Prostate gland (tissue), 2 donors: ENCODE measurements around the gene MAMSTR.

Experiments
- CTCF ChIP-seq, 4 experiments: fragments of 200-600 bp in 2 of 4; fragments of 450-650 bp in 2 of 4; sonication (generic) in 2 of 4; IDR thresholded peaks; 1 replicate in 3 of 4; 2 replicates in 1 of 4; pipeline ENCODE4 v1.5.1; 2016 to 2019; ENCODE audit warnings: antibody characterized with exemption in 4 of 4, mild to moderate bottlenecking in 2 of 4, moderate library complexity in 2 of 4
- POLR2A ChIP-seq: fragments of 450-650 bp; IDR thresholded peaks from one replicate; pipeline ENCODE4 v1.6.1; 2016; ENCODE audit warnings: antibody characterized with exemption, mild to moderate bottlenecking

- TF ChIP-seq CTCF (IDR thresholded peaks at IDR 0.05) (no peak), POLR2A (no peak)
These were observed 48.7 kb downstream of the MAMSTR start for GRCh38 chr19:48670699-48671445.
